ENCODE results near the gene OR10D3.

The OR10D3 gene

DNA sequence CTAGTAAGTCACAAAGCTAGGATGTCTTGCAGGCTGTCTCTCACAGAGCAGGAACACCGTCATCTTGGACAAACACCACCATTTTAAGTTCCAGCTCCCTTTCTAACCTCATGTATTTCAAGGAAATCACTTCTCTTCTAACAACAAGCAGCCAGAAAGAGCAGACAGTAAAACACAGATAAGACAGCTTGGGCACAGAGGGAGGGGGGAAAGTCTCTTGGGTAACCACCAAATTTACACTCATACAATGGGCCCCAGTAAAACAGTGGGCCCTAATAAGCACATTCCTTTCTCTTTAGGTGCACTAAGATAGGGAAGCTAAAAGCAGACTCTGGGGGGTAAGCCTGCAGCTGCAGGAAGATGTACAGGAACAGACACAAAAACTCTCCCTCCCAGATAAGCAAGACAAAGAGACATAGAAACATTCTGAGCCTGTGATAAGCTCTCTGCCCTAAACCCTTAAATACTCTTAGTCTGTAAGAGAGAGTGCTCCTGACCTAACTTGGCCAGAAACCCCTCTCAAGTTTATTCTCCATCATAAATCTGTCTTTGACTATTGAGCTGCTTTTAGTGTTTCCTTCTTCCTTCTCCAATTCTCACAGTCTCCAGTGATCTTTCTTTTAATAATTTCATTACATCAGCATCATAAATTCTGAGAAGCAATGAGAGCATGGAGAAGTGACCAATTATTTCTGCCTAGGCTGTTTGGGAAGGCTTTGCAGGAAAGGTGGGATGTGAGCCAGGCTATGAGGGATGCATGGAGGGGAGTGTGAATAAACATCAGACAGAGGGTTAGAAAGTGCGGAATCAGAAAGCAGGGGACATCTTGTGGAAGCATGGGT is 7.4 kb downstream of the OR10D3 start:
- H3K9ac ChIP-seq (ENCODE audit: low read length), result no peak overlapping the region
- peak overlapping the region; percentile 70 for H3K4ac ChIP-seq (ENCODE audit: low read depth, low read length)
- no peaks in the 10 kb centered on the region for H3K79me1 ChIP-seq (ENCODE audit: low read length)
- no peaks in the 10 kb centered on the region for H3K79me2 ChIP-seq (ENCODE audit: control insufficient read depth, insufficient read depth, low read length)
- DNase-seq, result peak; percentile 82
- no peak overlapping the region for H3K4me3 ChIP-seq (ENCODE audit: low read length)
- no peak overlapping the region for H3K18ac ChIP-seq (ENCODE audit: low read length)
- no peaks in the 10 kb centered on the region for H3K27me3 ChIP-seq (ENCODE audit: insufficient read depth, low read length, poor library complexity)
- no CpG with 5 or more reads among the region's 2 CpGs for WGBS (ENCODE audit: extremely low coverage, insufficient coverage, low lambda C conversion rate)
- peak overlapping the region; percentile 69 for H3K27ac ChIP-seq (ENCODE audit: low read depth, low read length)
- no peak overlapping the region for H2AK5ac ChIP-seq (ENCODE audit: low read length)
- H3K23ac ChIP-seq (ENCODE audit: low read length), result peak overlapping the region; percentile 51
- peaks cover 5% of the 10 kb centered on the region for H3K4me1 ChIP-seq (ENCODE audit: control insufficient read depth, low read depth, low read length)
- peak overlapping the region; percentile 72 for H2BK5ac ChIP-seq (ENCODE audit: low read length)
- no peak overlapping the region for H4K8ac ChIP-seq (ENCODE audit: low read depth, low read length)
- H2BK15ac ChIP-seq (replicated peaks; ENCODE audit: low read depth), result no peak overlapping the region
- H2BK120ac ChIP-seq (ENCODE audit: low read depth, low read length), result no peak overlapping the region
- no peak overlapping the region for H3K4me2 ChIP-seq (ENCODE audit: low read length)
- H3K36me3 ChIP-seq (ENCODE audit: control insufficient read depth, insufficient read depth, low read length), result no peaks in the 10 kb centered on the region
- peak overlapping the region; percentile 76 for H3K56ac ChIP-seq (ENCODE audit: low read length)
- H4K5ac ChIP-seq (ENCODE audit: low read length), result peak overlapping the region; percentile 74

DNA sequence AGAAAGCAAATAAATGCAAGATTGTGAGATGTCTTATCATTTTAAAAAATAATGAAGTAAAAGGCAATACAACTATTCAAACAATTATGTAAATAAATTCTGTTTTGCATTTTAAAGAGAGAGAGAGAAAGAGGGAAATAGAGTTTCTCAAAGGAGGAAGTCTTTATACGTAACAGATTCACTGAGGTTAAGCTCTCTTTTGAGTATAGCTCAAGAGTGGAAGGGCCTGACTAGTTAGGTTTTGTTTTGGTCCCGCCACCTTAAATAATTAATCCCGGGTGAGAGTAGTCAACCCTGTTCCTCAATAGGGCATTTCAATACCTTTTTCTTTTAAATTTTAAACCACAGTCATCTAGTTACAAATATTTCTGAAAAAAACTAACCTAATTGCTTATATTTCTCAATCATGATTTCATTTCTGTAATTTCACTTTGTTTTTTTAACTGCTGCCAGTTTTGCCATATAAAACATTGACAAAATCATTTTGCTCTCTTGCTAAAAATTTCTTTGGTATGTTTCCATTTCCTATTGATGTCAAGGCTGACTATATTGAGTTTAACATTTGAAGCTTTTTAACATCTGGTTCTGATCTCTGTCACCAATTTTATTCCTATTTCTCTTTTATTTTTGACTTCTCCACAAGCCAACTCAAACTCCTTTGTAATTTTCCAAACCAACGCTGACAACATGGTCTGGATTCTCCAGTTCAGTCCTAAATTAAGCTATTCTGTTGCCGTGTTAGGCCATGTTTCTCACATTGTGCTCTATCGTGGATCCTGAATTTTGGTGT is 10.3 kb downstream of the OR10D3 start:
- Histone ChIP-seq H3K4ac (ENCODE audit: low read depth, low read length) (no peak overlapping the region), H4K8ac (ENCODE audit: low read depth, low read length) (no peak overlapping the region), H3K27me3 (ENCODE audit: insufficient read depth, low read length, poor library complexity) (no peaks in the 10 kb centered on the region), H3K4me3 (ENCODE audit: low read length) (no peak overlapping the region), H3K79me2 (ENCODE audit: control insufficient read depth, insufficient read depth, low read length) (no peaks in the 10 kb centered on the region), H3K23ac (ENCODE audit: low read length) (no peak overlapping the region), H3K4me2 (ENCODE audit: low read length) (no peak overlapping the region), H2BK120ac (ENCODE audit: low read depth, low read length) (no peak overlapping the region), H2BK5ac (ENCODE audit: low read length) (peak overlapping the region; percentile 26), H3K56ac (ENCODE audit: low read length) (no peak overlapping the region), H3K79me1 (ENCODE audit: low read length) (no peaks in the 10 kb centered on the region), H3K18ac (ENCODE audit: low read length) (no peak overlapping the region), H2AK5ac (ENCODE audit: low read length) (no peak overlapping the region), H3K36me3 (ENCODE audit: control insufficient read depth, insufficient read depth, low read length) (no peaks in the 10 kb centered on the region), H3K27ac (ENCODE audit: low read depth, low read length) (no peak overlapping the region), H2BK15ac (replicated peaks; ENCODE audit: low read depth) (no peak overlapping the region), H3K9ac (ENCODE audit: low read length) (no peak overlapping the region), H3K4me1 (ENCODE audit: control insufficient read depth, low read depth, low read length) (peaks cover 5% of the 10 kb centered on the region), H4K5ac (ENCODE audit: low read length) (no peak overlapping the region)
- no CpG with 5 or more reads among the region's 6 CpGs for WGBS (ENCODE audit: extremely low coverage, insufficient coverage, low lambda C conversion rate)
- no peak for DNase-seq

DNA sequence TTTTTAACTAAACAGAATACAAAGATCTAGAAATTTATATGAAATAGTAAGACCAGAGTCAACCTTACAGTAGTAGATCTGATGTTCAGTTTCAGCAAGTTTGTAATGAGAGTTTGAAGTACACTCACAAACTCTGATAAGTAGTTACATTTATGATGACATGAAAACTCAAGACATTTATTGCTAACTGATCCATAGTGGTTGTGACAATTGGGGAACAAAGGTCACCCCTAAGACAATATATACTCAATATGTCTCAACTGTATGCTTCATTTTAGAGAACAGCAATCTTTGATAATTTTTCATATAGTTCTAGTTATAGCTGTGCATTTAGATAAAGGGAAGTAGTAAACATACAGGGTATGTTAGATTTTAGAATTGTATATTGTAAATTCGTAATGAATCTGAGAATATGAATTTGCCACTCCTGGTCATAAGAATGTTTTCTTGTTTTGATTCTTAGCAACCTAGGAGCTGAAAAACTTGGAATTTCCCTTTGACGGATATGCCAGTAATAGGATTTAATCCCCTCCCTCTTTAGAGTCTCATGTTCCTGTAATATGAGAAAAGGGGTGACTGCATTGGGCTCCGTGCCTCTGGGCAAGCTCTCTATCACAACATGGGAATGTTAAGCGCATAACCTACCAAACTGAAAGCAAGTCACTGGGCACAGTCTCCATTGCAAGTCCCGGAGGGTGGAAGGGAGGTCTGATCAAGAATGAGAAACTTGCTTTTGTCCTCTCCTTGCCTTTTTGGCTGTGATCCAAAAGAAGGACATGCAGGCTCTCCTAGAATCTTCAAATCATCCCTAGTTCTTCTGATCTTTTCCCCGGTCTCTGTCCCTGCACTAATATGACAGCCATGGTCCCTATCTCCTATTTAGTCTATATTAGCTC is 11.4 kb downstream of the OR10D3 start:
- DNase-seq, result peak; percentile 28
- Histone ChIP-seq H2BK15ac (replicated peaks; ENCODE audit: low read depth) (no peak overlapping the region), H3K79me2 (ENCODE audit: control insufficient read depth, insufficient read depth, low read length) (no peaks in the 10 kb centered on the region), H3K4ac (ENCODE audit: low read depth, low read length) (no peak overlapping the region), H3K36me3 (ENCODE audit: control insufficient read depth, insufficient read depth, low read length) (no peaks in the 10 kb centered on the region), H2AK5ac (ENCODE audit: low read length) (no peak overlapping the region), H3K18ac (ENCODE audit: low read length) (no peak overlapping the region), H3K4me2 (ENCODE audit: low read length) (no peak overlapping the region), H3K23ac (ENCODE audit: low read length) (no peak overlapping the region), H3K9ac (ENCODE audit: low read length) (no peak overlapping the region), H4K8ac (ENCODE audit: low read depth, low read length) (no peak overlapping the region), H4K5ac (ENCODE audit: low read length) (no peak overlapping the region), H3K27ac (ENCODE audit: low read depth, low read length) (no peak overlapping the region), H2BK5ac (ENCODE audit: low read length) (no peak overlapping the region), H2BK120ac (ENCODE audit: low read depth, low read length) (no peak overlapping the region), H3K4me3 (ENCODE audit: low read length) (no peak overlapping the region), H3K56ac (ENCODE audit: low read length) (peak overlapping the region; percentile 42), H3K27me3 (ENCODE audit: insufficient read depth, low read length, poor library complexity) (no peaks in the 10 kb centered on the region), H3K79me1 (ENCODE audit: low read length) (no peaks in the 10 kb centered on the region), H3K4me1 (ENCODE audit: control insufficient read depth, low read depth, low read length) (peaks cover 3% of the 10 kb centered on the region)
- whole genome bisulfite sequencing (ENCODE audit: extremely low coverage, insufficient coverage, low lambda C conversion rate), result 100% methylated on average over 1 of the region's 6 CpGs

DNA sequence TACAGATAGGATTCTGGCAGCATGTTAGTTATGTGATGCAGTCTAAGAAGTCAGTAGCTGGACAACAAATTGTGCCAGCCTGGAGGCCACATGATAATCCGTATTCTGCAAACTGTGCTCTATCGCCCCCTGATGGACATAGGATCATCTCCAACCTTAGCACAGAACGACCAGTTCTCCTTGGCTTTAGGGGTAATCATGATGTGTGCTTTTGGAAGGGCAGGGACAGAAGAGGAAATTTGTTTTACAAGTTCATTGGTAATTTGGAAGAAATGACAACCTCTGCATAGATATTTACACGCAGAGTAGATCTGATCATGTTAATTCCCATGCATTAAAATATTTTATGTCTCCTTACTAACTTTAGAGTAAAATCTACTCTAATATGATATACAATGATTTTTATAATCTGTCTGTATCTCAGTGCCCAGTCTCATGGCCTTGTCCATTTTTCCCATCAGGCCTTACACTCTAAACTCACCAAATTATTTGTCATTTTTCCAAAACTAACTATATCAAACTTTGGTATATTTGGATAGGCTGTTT is 12.1 kb downstream of the OR10D3 start:
- H3K4me3 ChIP-seq (ENCODE audit: low read length), result no peak overlapping the region
- H2BK15ac ChIP-seq (replicated peaks; ENCODE audit: low read depth), result no peak overlapping the region
- H3K9ac ChIP-seq (ENCODE audit: low read length), result no peak overlapping the region
- H2BK5ac ChIP-seq (ENCODE audit: low read length), result no peak overlapping the region
- H3K27ac ChIP-seq (ENCODE audit: low read depth, low read length), result no peak overlapping the region
- H3K18ac ChIP-seq (ENCODE audit: low read length), result no peak overlapping the region
- no peak overlapping the region for H4K5ac ChIP-seq (ENCODE audit: low read length)
- no peaks in the 10 kb centered on the region for H3K79me1 ChIP-seq (ENCODE audit: low read length)
- no peak overlapping the region for H4K8ac ChIP-seq (ENCODE audit: low read depth, low read length)
- DNase-seq, result peak; percentile 77
- no CpG with 5 or more reads among the region's 4 CpGs for WGBS (ENCODE audit: extremely low coverage, insufficient coverage, low lambda C conversion rate)
- peaks cover 3% of the 10 kb centered on the region for H3K4me1 ChIP-seq (ENCODE audit: control insufficient read depth, low read depth, low read length)
- no peaks in the 10 kb centered on the region for H3K36me3 ChIP-seq (ENCODE audit: control insufficient read depth, insufficient read depth, low read length)
- no peak overlapping the region for H2BK120ac ChIP-seq (ENCODE audit: low read depth, low read length)
- no peaks in the 10 kb centered on the region for H3K79me2 ChIP-seq (ENCODE audit: control insufficient read depth, insufficient read depth, low read length)
- no peaks in the 10 kb centered on the region for H3K27me3 ChIP-seq (ENCODE audit: insufficient read depth, low read length, poor library complexity)
- H3K23ac ChIP-seq (ENCODE audit: low read length), result no peak overlapping the region
- no peak overlapping the region for H2AK5ac ChIP-seq (ENCODE audit: low read length)
- no peak overlapping the region for H3K4ac ChIP-seq (ENCODE audit: low read depth, low read length)
- no peak overlapping the region for H3K56ac ChIP-seq (ENCODE audit: low read length)
- H3K4me2 ChIP-seq (ENCODE audit: low read length), result no peak overlapping the region

DNA sequence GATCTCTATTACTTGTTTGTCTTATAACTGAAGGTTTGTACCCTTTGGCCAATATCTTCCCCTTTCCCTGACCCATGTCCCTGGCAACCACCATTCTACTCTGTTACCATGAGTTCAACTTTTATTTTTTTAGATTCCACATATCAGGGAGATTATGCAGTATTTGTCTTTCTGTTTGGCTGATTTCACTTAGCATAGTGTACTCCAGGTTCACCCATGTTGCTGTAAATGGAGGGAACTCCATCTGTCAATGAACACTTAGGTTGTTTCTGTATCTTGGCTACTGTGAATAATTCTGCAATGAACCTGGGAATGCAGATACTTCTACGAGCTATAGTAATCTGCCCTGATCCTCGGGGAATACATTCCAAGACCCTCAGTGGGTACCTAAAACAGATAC is 14.9 kb downstream of the OR10D3 start:
- Histone ChIP-seq H3K27ac (ENCODE audit: low read depth, low read length) (no peak overlapping the region), H3K23ac (ENCODE audit: low read length) (no peak overlapping the region), H3K79me1 (ENCODE audit: low read length) (no peaks in the 10 kb centered on the region), H3K18ac (ENCODE audit: low read length) (no peak overlapping the region), H2BK15ac (replicated peaks; ENCODE audit: low read depth) (no peak overlapping the region), H3K4me1 (ENCODE audit: control insufficient read depth, low read depth, low read length) (no peaks in the 10 kb centered on the region), H3K4me3 (ENCODE audit: low read length) (no peak overlapping the region), H3K79me2 (ENCODE audit: control insufficient read depth, insufficient read depth, low read length) (no peaks in the 10 kb centered on the region), H4K5ac (ENCODE audit: low read length) (no peak overlapping the region), H3K4ac (ENCODE audit: low read depth, low read length) (no peak overlapping the region), H4K8ac (ENCODE audit: low read depth, low read length) (no peak overlapping the region), H3K56ac (ENCODE audit: low read length) (no peak overlapping the region), H3K4me2 (ENCODE audit: low read length) (no peak overlapping the region), H3K27me3 (ENCODE audit: insufficient read depth, low read length, poor library complexity) (no peaks in the 10 kb centered on the region), H3K36me3 (ENCODE audit: control insufficient read depth, insufficient read depth, low read length) (no peaks in the 10 kb centered on the region), H2BK120ac (ENCODE audit: low read depth, low read length) (no peak overlapping the region), H2AK5ac (ENCODE audit: low read length) (no peak overlapping the region), H2BK5ac (ENCODE audit: low read length) (no peak overlapping the region), H3K9ac (ENCODE audit: low read length) (no peak overlapping the region)
- no peak for DNase-seq
- WGBS (ENCODE audit: extremely low coverage, insufficient coverage, low lambda C conversion rate), result no CpG with 5 or more reads among the region's 2 CpGs

All from mesendoderm (in vitro differentiated cells).